Measurements from ENCODE around the gene CLCF1.
A peak's percentile ranks its signal among the peaks of the same experiment; 100 is the strongest.

Gene CLCF1

GRCh38 chr11:67345920-67346819 is 27.2 kb downstream of the CLCF1 start:
- peak; percentile 80 for TF ChIP-seq CTCF (IDR thresholded peaks at IDR 0.05)

- TF ChIP-seq CTCF (IDR thresholded peaks at IDR 0.05): no peak
Observed at GRCh38 chr11:67345247-67345919, 28.0 kb downstream of the CLCF1 start.

GRCh38 chr11:67344264-67344663 is 29.1 kb downstream of the CLCF1 start:
- no peak for TF ChIP-seq CTCF (IDR thresholded peaks at IDR 0.05)

- no peak for TF ChIP-seq CTCF (IDR thresholded peaks at IDR 0.05)
Observed at GRCh38 chr11:67337257-67337656, 36.1 kb downstream of the CLCF1 start.

GRCh38 chr11:67332081-67332691 is 41.2 kb downstream of the CLCF1 start:
- no peak for TF ChIP-seq CTCF (IDR thresholded peaks at IDR 0.05)

GRCh38 chr11:67323526-67323925 is 49.9 kb downstream of the CLCF1 start:
- TF ChIP-seq CTCF (IDR thresholded peaks at IDR 0.05): no peak

- no peak for TF ChIP-seq CTCF (IDR thresholded peaks at IDR 0.05)
Observed at GRCh38 chr11:67322049-67322448, 51.3 kb downstream of the CLCF1 start.

All from LNCAP (cell line).